Ascending aorta (tissue), 2 donors: ENCODE data around the gene SLC17A9. TPM values are rescaled to one million over a fixed set of nuclear protein-coding genes. Genes with fewer than 3 reads are reported as not detected.

Source experiments
- DNase-seq, 2 donors: peaks; one replicate each; pipeline ENCODE4 v3.0.0-alpha.2; 2019; ENCODE audit warnings: low spot score in 2 of 2
- H3K27ac ChIP-seq, 2 donors: fragments of 200-600 bp; sonication (generic); one replicate each; pipeline ENCODE4 v1.5.1; 2016 to 2017; ENCODE audit warnings: mild to moderate bottlenecking in 1 of 2
- H3K27me3 ChIP-seq: fragments of 200-600 bp; sonication (generic); one replicate; pipeline ENCODE4 v1.5.1; 2017
- H3K36me3 ChIP-seq, 2 donors: fragments of 200-600 bp; sonication (generic); one replicate each; pipeline ENCODE4 v1.5.1; 2016
- H3K4me1 ChIP-seq, 2 donors: fragments of 200-600 bp; sonication (generic); one replicate each; pipeline ENCODE4 v1.5.1; 2016 to 2017; ENCODE audit warnings: mild to moderate bottlenecking in 1 of 2
- H3K4me3 ChIP-seq, 2 donors: fragments of 200-600 bp; sonication (generic); one replicate each; pipeline ENCODE4 v1.5.1; 2016 to 2017; ENCODE audit warnings: mild to moderate bottlenecking in 1 of 2
- H3K9me3 ChIP-seq, 2 donors: fragments of 200-600 bp; sonication (generic); one replicate each; pipeline ENCODE4 v1.5.1; 2016
- intact Hi-C: fragments of 100-400 bp; cut with DNase I; formaldehyde crosslinking; loops from one replicate; pipeline ENCODE4 v1.15.1; 2023
- total RNA-seq: library from RNA; depleted of rRNA; stranded (reverse); fragments of >200 nt; gene quantifications from one replicate; pipeline ENCODE4 v1.1.0, GENCODE V29; 2016
- TF ChIP-seq, protein P1 (sequence below), 3 experiments: fragments of 200-600 bp in 2 of 3; fragments of 450-650 bp in 1 of 3; sonication (generic) in 2 of 3; IDR thresholded peaks; one replicate each; pipeline ENCODE4 v1.5.1; 2016 to 2019; ENCODE audit warnings: antibody characterized with exemption in 3 of 3, mild to moderate bottlenecking in 1 of 3, moderate library complexity in 1 of 3

Gene SLC17A9
- total RNA-seq, 1 donor from 2014 or later, result 30.0 TPM

DNA sequence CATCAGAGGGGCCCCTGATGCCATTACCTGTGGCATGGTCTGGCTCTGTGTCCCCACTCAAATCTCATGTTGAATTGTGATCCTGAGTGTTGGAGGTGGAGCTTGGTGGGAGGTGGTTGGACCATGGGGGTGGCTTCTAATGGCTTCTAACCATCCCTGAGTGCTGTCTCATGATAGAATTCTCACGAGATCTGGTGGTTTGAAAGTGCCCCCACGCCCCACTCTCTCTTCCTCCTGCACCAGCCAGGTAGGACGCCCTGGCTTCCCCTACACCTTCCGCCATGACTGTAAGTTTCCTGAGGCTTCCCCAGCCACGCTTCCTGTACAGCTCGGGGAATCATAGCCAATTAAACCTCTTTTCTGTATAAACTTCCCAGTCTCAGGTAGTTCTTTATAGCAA, 39.4 kb downstream of the SLC17A9 start:
- Histone ChIP-seq H3K27me3 (no peaks in the 10 kb centered on the region), H3K4me1 (no peaks in the 10 kb centered on the region), H3K4me3 (no peak overlapping the region), H3K9me3 (no peaks in the 10 kb centered on the region), H3K36me3 (no peaks in the 10 kb centered on the region), H3K27ac (no peak overlapping the region)
- TF ChIP-seq, protein P1, sequence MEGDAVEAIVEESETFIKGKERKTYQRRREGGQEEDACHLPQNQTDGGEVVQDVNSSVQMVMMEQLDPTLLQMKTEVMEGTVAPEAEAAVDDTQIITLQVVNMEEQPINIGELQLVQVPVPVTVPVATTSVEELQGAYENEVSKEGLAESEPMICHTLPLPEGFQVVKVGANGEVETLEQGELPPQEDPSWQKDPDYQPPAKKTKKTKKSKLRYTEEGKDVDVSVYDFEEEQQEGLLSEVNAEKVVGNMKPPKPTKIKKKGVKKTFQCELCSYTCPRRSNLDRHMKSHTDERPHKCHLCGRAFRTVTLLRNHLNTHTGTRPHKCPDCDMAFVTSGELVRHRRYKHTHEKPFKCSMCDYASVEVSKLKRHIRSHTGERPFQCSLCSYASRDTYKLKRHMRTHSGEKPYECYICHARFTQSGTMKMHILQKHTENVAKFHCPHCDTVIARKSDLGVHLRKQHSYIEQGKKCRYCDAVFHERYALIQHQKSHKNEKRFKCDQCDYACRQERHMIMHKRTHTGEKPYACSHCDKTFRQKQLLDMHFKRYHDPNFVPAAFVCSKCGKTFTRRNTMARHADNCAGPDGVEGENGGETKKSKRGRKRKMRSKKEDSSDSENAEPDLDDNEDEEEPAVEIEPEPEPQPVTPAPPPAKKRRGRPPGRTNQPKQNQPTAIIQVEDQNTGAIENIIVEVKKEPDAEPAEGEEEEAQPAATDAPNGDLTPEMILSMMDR (IDR thresholded peaks at IDR 0.05), result no peak
- DNase-seq, result no peak
- intact Hi-C loops, result no loop called here

DNA sequence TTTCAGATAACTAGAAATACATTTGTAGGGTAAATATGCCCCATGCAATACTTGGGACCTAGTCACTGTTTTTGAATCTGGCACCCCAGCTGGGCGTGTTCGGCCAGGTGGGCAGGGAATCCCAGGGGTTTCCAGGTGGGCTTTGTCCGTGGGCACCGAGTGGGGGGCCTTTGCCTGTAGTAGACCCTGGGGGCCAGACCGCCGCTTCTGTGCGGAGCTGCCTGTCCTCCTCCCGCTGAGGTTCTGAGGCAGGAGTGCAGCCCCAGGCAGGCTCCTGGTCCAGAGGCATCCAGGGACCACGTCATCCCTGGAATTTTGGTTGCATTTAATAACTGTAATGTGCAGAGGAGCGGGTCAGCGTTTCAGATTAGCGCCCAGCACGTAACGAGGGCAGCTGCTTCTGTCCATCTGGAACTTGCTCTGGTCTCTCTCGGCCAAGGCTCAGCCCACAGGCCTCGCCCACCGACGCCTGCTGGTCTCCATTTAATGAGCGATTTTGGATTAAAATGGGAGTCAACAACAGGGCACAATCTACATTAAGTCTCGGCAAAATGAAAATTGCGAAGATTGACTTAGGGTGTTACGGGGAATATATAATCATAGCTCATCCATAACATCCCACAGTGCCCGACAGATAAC, 41.5 kb downstream of the SLC17A9 start:
- Histone ChIP-seq H3K4me3 (no peak overlapping the region), H3K27ac (no peak overlapping the region), H3K36me3 (no peaks in the 10 kb centered on the region), H3K4me1 (no peaks in the 10 kb centered on the region), H3K9me3 (no peaks in the 10 kb centered on the region), H3K27me3 (no peaks in the 10 kb centered on the region)
- intact Hi-C loops, result no loop called here
- no peak for DNase-seq
- TF ChIP-seq, protein P1 (IDR thresholded peaks at IDR 0.05), result no peak

DNA sequence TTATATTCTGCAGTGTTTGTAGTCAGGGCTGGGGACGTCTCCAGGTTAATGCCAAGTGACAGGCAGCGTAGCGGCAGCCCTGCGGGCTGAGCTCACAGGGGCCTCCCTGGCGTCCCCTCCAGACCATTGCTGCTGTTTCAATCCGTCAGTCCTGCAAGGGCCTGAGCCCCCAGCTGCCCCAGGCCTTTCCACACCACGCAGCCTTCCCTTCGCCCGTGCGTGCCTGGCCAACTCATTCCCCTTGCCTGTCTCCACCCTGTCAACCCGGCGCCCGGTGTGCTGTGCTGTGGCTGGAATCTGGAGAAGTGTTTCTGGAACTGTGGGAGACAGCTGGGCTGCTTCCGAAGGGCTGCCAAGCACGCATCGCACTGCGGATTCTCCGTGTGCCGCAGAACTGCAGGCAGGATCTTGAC, 42.4 kb downstream of the SLC17A9 start:
- intact Hi-C loops, result no loop called here
- no peaks in the 10 kb centered on the region for H3K36me3 ChIP-seq
- no peak overlapping the region for H3K4me3 ChIP-seq
- no peaks in the 10 kb centered on the region for H3K4me1 ChIP-seq
- DNase-seq, result no peak
- no peaks in the 10 kb centered on the region for H3K9me3 ChIP-seq
- TF ChIP-seq, protein P1 (IDR thresholded peaks at IDR 0.05), result no peak
- no peaks in the 10 kb centered on the region for H3K27me3 ChIP-seq
- no peak overlapping the region for H3K27ac ChIP-seq

DNA sequence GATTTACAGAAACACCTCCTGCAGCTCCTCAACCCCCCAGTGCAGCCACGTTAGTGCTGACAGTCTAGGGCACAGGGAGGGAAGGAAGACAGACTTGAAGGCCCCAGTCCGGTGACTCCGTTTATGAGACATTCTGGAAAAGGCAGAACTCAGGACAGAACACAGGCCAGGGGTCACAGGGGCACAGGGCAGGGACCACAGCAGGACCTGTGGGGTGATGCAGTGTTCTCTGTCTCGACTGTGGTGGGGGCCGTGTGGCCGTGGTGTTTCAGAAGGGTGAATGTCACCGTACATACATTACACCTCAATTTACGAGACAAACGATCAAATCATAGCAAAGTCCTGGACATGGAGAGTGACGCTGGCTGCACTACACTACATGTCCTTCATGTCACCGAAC, 43.0 kb downstream of the SLC17A9 start:
- no peaks in the 10 kb centered on the region for H3K9me3 ChIP-seq
- no peak for DNase-seq
- H3K36me3 ChIP-seq, result no peaks in the 10 kb centered on the region
- no peaks in the 10 kb centered on the region for H3K27me3 ChIP-seq
- H3K4me3 ChIP-seq, result no peak overlapping the region
- TF ChIP-seq, protein P1 (IDR thresholded peaks at IDR 0.05), result no peak
- no peaks in the 10 kb centered on the region for H3K4me1 ChIP-seq
- intact Hi-C loops, result no loop called here
- H3K27ac ChIP-seq, result no peak overlapping the region

DNA sequence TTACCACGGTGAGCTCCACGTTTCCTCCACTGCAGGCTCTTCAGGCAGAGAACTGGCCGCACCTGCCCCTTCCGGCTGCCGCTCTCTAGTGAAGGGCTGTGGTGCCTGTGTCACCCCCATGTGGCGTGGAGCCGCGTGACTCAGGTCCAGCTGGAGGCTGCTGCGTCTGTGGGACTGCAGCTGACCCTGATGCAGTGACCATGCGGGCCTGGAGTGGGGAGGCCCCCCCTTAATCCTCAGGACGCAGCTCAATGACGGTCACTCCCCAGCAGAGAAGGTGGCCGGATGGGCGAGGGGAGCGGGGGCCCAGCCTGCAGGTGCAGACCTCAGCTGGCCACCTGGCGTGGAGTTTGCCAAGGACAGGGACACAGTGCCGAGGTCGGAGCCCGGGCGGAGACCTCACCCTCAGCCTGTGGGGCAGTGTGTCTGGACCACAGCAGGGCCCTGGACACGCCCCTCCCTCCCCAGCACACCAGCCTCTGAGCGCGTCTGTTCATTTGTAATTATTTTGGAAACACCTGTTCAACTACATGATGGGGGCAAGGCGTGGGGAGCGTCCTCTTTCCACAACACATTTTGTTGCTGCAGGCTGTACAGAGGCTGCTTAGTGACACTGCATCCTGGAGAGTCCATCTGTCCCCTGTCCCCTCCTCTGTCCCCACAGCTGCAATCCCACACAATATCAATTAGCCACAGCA, 43.5 kb downstream of the SLC17A9 start:
- TF ChIP-seq, protein P1 (IDR thresholded peaks at IDR 0.05), result no peak
- Histone ChIP-seq H3K36me3 (no peaks in the 10 kb centered on the region), H3K4me3 (no peak overlapping the region), H3K9me3 (no peaks in the 10 kb centered on the region), H3K27me3 (no peaks in the 10 kb centered on the region), H3K4me1 (no peaks in the 10 kb centered on the region), H3K27ac (no peak overlapping the region)
- intact Hi-C loops, result no loop called here
- DNase-seq, result no peak
